Kidney capillary endothelial cell (primary cell): Measurements from ENCODE around the gene TRABD2B.

Experiments used
- DNase-seq: peaks from one replicate; pipeline ENCODE4 v3.0.0-alpha.2; 2018; ENCODE audit warnings: low spot score

The TRABD2B gene

DNA sequence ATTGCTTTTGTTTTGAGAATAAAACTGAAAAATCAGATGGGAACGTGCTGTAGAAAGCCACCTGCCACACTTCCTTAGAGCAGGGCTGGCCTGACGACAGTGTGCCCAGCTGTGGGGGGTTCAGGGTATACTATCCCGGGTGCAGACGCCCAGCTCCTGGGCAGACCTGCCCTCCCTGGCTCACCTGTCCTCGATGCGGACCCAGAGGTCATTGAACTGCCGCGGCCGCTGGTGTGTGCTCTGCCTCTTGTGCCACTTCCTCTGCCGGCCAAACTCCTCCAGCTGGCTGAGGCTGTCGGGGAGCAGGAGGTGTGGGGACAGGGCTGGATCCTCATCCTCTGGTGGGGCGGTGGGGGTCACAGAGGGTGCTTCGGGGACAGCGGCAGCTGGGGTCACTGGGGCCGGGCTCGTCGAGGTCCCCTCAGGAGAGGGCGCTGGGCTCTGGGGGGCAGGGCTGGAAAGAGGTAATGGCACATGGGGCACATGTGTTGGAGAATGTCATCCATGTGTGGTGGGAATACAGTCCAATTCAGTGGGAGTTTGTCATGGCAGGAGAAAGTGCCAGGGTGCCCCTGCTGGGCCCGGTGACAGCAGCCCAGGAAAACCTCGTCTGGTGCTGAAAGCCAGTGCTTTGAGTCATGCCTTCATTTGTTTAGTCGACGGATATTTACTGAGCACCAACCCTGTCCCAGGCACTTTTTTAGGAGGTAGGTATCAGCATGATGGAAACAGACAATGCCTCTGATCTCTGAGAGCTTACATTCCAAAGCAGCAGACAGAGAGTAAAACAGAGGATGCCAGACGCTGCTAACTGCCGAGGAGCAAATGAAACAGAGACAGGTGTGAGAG, 222.0 kb downstream of the TRABD2B start:
- no peak for DNase-seq

DNA sequence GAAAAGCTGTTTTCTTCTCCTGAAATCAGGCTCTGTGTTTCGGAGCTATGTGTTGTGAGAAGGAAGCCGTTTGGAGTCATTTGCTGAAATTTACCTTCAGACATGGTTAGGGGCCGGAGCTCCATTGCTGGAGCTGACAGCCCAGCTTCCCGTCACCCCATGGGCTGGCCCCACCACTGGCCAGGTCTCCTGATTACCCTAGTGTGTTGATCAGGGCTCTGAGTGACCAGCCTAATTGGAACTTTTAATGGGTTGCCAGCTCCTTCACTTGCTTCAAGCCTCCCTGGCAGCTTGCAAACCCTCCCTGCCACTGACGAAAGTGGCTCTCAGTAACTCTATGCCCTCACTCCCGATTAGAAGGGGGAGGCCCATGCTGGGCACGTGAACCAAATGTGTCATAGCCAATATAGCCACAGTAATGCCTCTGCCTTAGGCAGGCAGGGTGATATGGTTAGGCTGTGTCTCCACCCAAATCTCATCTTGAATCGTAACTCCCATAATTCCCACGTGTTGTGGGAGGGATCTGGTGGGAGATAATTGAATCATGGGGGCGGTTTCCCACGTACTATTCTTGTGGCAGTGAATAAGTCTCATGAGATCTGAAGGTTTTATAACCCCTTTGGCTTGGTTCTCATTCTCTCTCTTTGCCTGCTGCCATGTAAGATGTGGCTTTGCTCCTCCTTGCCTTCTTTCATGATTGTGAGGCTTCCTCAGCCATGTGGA, 224.1 kb downstream of the TRABD2B start:
- DNase-seq = no peak

DNA sequence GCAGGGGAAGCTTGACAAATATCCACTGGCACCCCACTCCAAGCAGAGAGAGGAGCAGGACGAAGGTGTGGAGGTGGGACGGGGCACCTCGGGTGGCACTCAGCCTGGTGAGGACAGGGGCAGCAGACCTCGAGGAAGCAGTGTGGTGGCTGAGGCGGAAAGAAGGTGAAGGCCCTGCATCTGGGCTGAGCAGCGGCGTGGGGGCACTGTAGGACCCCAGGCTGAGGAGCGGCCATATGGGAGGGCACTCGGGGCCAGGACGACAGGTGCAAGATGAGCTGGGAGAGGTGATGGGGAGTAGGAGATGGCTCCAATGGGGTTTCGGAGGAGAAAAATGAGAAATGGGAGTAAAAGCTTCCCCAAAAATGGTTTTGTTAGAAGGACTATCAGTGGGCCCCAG, 224.9 kb downstream of the TRABD2B start:
- no peak for DNase-seq

DNA sequence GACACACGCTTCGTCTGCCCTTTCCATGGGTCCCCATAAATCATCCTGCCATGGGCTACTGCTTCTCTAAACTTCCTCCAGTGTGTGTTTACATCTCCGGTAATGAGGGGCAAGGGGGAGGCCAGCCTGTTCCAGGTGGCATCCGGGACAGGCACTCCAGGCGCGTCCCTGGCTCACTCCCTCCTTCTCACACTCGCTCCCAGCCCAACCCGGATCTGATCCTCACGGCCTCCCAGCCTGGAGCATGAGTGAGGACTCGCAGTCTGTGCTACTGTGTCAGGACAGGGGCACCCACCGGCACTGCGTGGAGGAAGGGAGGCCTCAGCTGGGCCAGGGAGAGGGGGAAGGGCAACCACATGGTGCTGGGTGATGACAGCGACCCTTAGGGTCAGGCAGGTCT, 225.4 kb downstream of the TRABD2B start:
- no peak for DNase-seq

- DNase-seq = no peak
These were observed 227.2 kb downstream of the TRABD2B start for GRCh38 chr1:47769983-47770382.

DNA sequence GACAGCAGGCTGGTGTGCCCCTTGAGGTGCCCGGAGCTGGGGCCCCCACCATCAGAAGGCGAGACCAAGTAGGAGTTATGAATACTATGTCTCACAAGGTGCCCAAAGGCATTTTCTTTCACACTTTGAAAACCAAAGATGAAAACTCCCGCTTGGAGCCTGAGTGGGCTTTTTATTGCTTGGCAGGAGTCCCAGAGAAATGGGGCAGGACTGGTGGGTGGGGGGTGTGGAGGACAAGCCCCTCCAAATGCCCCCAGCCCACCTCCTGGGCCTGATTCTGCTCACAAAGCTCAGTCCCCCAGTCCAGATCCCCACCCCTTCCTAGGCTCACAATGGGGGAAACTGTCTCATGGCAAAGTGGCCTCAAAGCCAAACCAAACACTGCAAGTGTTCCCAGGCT, 227.9 kb downstream of the TRABD2B start:
- no peak for DNase-seq

DNA sequence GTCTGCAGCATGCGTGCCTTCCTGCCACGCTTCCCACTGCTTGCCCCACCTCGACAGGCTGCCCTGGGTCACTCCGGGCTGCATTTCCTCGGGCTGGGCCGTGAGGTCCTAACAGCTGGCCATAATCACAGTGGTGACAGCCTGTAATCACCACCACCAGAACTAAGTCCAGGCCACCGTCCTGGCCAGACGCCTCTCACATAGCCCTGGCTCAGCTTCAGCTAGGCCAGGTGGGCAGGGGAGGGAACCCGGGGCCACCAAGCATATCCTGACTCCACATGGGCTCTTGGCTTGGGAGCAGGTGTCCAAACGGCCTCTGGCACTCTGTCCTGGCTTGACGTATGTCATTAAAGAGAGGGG, 229.5 kb downstream of the TRABD2B start:
- no peak for DNase-seq

GRCh38 chr1:47766832-47767740, 230.1 kb downstream of the TRABD2B start:
- DNase-seq = no peak

GRCh38 chr1:47765742-47766485, 231.3 kb downstream of the TRABD2B start:
- DNase-seq = no peak

DNA sequence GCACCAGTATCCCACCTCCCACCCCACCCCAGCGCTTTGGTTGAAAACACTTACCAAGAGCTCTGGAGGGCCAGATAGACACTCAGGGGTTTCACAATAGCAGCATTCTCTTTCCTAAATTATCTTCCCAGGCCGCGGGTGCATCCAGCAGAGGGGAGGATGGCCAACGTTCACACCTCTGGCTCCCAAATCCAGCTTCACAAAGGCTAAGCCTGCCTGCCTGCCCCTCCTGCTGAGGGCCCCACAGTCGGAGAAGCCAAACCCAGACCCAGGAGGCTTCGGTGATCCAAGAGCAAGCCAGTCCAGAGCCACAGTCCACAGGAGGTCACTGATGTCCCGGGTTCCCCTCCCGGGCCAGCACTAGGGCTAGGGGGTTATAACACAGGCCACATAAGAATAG, 231.9 kb downstream of the TRABD2B start:
- no peak for DNase-seq

- no peak for DNase-seq
These were observed 232.6 kb downstream of the TRABD2B start for GRCh38 chr1:47764461-47765046.

DNA sequence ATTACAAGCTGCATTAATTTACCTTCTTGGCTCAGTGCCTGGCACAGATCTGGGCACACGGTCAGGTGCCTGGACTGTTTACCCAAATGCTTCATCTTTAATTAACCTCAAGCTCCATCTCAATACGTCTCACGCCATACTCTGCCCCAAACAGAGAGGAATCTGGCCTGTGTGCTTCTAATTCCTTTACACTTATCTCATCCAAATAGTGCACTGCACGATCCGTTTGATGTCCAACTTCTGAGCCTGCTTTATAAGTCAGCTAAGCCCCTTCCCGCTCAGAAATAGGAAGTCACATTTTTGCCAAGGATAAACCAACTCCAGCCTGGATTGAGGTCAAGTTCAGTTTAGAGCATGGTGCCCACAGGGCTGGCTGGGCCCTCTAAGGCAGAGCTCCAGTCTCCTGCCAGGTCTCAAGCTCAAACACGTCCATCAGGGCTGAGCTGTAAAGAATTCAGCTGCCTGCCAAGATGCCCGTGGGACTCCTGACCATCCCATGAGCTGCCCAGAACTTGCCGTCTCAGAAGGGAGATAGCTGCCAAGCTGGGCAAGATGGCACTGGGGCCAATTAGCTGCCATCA, 233.5 kb downstream of the TRABD2B start:
- DNase-seq = no peak

GRCh38 chr1:47761974-47762373, 235.2 kb downstream of the TRABD2B start:
- DNase-seq = no peak

DNA sequence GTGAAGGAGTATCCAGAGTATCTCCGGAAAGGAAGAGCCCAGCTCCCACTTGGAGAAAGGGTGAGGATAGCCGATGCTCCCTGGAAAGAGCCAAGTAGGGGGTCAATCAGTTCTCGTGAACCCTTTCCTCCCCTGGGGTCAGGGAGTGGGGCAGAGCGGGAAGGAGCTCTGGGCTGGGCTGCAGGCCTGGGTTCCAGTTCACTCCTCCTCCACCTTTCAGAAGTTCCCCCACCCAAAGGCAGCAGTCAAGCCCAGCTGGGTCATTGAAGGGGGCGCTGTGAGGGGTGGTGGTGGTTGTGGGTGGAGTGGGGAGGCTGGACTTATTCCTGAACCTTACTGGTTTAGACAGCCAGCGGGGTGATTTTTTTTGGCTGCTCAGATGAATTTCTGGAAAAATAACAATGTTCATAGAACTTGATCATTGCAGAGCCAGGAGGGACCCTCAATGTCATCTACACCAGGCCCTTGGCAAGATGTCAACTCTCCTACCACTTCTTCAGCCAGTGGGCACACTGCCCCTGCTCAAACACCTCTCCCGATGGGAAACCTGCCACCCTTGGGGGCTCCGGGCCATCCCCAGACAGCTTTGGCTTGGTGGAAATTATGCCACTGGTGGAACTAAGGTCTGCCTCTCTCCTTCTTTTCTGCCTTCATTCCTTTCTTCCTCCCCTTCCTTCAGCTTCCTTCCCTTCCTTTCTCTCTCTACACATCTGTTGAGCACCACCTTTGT, 235.8 kb downstream of the TRABD2B start:
- DNase-seq = no peak

DNA sequence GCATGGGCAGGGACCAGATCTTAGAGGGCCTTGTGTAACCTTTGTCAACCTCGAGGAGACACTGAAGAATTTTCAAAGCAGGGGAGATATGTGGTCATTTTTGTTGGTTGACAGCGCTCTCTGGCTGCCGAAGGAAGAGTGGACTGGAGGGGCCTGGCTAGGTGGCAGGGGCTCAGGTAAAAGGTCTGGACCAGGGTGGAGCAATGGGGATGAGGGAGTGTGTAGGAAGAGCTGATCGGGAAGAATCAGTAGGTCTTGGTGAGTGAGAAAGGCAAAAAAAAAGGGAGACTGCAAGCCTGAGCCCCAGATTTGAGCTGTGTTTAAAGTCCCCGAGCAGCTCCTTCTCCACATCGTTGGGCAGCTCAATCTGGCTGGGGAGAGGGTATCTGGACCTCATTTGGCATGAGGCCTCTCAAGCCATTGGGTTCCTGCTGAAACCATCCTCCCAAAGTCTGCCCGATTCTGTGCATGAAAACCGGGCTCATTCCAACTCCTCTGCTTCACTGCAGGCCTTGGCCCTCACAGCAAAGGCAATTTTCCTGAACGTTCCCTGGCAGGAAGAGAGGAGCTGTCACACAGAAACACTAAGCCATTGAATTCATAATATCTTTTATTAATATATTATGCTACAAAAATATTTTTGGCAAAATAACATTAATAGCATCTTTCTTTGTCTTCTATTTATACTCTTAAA, 237.1 kb downstream of the TRABD2B start:
- no peak for DNase-seq

DNA sequence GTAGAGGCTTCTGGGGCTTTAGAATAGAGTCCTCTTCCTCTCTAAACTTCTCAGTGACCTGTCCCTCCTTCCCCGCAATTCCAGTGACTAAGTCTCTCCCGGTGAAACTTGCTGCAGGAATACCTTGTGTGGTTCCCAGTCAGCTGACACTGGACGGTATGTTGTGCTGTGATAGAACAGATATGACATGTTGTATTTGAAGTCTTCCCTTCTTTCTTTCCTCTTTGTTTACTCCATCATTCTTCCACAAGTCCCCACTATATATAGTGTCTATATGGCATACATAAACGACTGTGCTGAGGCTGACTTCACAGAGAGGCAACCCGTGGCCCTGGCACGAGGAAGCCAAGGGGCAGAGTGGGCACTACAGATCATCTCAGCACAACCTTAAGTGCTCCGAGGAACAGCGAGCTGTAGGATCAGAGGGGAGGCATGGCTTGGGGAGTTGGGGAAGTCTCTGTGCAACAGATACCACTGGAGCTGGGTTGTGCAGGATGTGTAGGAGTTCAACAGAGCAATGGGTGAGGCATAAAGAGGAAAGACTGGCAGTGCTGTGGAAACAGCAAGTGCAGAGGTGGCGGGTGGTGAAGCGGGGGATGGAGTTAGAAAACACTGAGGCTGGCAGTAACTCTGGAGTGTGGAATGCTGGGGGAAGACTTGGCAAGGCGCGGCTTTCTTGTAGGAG, 237.8 kb downstream of the TRABD2B start:
- DNase-seq = no peak

DNA sequence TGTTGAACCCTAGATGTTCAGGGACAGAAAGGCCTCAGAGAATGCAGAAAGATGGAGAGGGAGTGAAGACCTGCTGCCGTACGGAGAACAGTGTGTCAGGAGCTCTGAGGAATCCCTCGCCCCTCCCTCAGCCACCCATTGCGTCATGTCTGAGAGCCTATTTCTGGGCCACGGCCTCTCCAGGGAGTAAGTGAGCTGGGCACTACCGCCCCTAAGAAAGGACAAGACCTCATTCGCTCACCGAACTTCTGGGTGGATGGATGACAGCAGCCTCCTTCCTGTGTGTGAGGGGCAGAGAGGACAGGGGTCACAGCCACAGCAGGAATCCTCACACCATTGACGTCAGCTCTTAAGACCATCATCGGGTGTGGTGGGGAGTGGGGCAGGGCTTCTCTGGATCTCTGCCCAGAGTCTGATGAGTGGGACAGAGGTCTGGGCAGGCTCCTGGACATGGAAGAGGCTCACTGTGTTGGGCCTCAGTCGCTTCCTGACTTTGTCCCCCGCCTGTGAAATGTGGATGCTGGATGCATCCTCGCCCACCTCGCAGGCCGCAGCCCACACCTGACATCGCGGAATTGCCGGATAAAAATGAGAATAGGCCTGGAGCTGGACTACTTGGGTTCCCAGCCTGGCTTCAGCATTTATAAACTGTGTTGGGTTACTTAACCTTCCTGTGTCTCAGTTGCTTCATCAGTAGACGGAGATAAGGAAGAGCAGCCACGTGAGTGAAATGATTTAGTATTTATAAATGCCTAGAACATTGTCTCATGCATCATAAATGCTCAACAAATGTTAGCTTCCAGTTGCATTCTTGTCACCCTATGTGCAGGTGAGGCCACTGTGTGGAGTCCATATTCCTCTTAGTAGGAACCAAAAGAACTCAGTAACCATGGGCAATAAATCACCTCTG, 238.6 kb downstream of the TRABD2B start:
- DNase-seq = peak; percentile 34
